Measurements from ENCODE around the gene TUT4.

Gene TUT4

GRCh38 chr1:52454127-52454526 lies 98.8 kb downstream of the TUT4 start:
- DNase-seq (ENCODE audit: low read depth) = no peak
- H3K4me3 ChIP-seq (ENCODE audit: control insufficient read depth, low read depth, low read length) = no peak overlapping the region
- no peak for TF ChIP-seq CTCF (IDR thresholded peaks at IDR 0.05; ENCODE audit: control insufficient read depth, insufficient read depth, low read depth, low read length, missing control alignments)

GRCh38 chr1:52444463-52444862 lies 108.4 kb downstream of the TUT4 start:
- H3K4me3 ChIP-seq (ENCODE audit: control insufficient read depth, low read depth, low read length) = no peak overlapping the region
- DNase-seq (ENCODE audit: low read depth) = no peak
- TF ChIP-seq CTCF (IDR thresholded peaks at IDR 0.05; ENCODE audit: control insufficient read depth, insufficient read depth, low read depth, low read length, missing control alignments) = no peak

- TF ChIP-seq CTCF (IDR thresholded peaks at IDR 0.05; ENCODE audit: control insufficient read depth, insufficient read depth, low read depth, low read length, missing control alignments) = no peak
- DNase-seq (ENCODE audit: low read depth) = no peak
- H3K4me3 ChIP-seq (ENCODE audit: control insufficient read depth, low read depth, low read length) = no peak overlapping the region
These were observed 112.9 kb downstream of the TUT4 start for GRCh38 chr1:52439976-52440375.

- no peak for DNase-seq (ENCODE audit: low read depth)
- TF ChIP-seq CTCF (IDR thresholded peaks at IDR 0.05; ENCODE audit: control insufficient read depth, insufficient read depth, low read depth, low read length, missing control alignments) = no peak
- H3K4me3 ChIP-seq (ENCODE audit: control insufficient read depth, low read depth, low read length) = no peak overlapping the region
These were observed 116.1 kb downstream of the TUT4 start for GRCh38 chr1:52436817-52437216.

GRCh38 chr1:52435650-52436049 lies 117.2 kb downstream of the TUT4 start:
- H3K4me3 ChIP-seq (ENCODE audit: control insufficient read depth, low read depth, low read length) = no peak overlapping the region
- no peak for DNase-seq (ENCODE audit: low read depth)
- no peak for TF ChIP-seq CTCF (IDR thresholded peaks at IDR 0.05; ENCODE audit: control insufficient read depth, insufficient read depth, low read depth, low read length, missing control alignments)

- no peak for DNase-seq (ENCODE audit: low read depth)
- no peak for TF ChIP-seq CTCF (IDR thresholded peaks at IDR 0.05; ENCODE audit: control insufficient read depth, insufficient read depth, low read depth, low read length, missing control alignments)
- H3K4me3 ChIP-seq (ENCODE audit: control insufficient read depth, low read depth, low read length) = no peak overlapping the region
These were observed 117.7 kb downstream of the TUT4 start for GRCh38 chr1:52435211-52435610.

- no peak overlapping the region for H3K4me3 ChIP-seq (ENCODE audit: control insufficient read depth, low read depth, low read length)
- no peak for DNase-seq (ENCODE audit: low read depth)
- TF ChIP-seq CTCF (IDR thresholded peaks at IDR 0.05; ENCODE audit: control insufficient read depth, insufficient read depth, low read depth, low read length, missing control alignments) = no peak
These were observed 120.1 kb downstream of the TUT4 start for GRCh38 chr1:52432807-52433206.
